Esophagus squamous epithelium (tissue), 4 donors: ENCODE measurements around the gene ERGIC2.

Experiments
- POLR2A ChIP-seq, 4 donors: fragments of 450-650 bp; IDR thresholded peaks; one replicate each; pipeline ENCODE4 v1.6.1; 2017; ENCODE audit warnings: antibody characterized with exemption in 4 of 4, mild to moderate bottlenecking in 4 of 4, moderate library complexity in 3 of 4
- TF ChIP-seq, protein P1 (sequence below), 6 experiments: fragments of 450-650 bp in 4 of 6; fragments of 200-600 bp in 2 of 6; sonication (generic) in 2 of 6; IDR thresholded peaks; one replicate each; pipeline ENCODE4 v1.5.1; 2016 to 2019; ENCODE audit warnings: antibody characterized with exemption in 6 of 6, mild to moderate bottlenecking in 4 of 6, moderate library complexity in 4 of 6

DNA sequence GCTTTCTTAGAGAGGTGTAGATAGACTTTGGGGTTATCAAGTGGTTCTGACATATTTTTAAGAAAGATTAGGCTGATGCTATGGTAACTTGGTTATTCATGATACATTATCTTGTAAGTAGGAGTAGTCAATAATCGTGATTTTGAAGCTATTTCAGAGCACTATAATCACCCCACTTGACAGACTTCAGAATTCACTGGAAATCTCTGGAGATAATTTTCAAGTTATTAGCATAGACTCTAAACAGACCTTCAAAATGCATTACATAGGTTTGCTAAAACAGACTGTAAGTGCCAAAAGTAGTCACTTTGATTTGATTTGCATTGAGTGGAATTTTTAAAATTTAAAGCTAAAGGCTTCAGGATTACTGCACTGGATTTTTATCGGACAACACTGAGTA, 74.3 kb downstream of the ERGIC2 start:
- TF ChIP-seq, protein P1, sequence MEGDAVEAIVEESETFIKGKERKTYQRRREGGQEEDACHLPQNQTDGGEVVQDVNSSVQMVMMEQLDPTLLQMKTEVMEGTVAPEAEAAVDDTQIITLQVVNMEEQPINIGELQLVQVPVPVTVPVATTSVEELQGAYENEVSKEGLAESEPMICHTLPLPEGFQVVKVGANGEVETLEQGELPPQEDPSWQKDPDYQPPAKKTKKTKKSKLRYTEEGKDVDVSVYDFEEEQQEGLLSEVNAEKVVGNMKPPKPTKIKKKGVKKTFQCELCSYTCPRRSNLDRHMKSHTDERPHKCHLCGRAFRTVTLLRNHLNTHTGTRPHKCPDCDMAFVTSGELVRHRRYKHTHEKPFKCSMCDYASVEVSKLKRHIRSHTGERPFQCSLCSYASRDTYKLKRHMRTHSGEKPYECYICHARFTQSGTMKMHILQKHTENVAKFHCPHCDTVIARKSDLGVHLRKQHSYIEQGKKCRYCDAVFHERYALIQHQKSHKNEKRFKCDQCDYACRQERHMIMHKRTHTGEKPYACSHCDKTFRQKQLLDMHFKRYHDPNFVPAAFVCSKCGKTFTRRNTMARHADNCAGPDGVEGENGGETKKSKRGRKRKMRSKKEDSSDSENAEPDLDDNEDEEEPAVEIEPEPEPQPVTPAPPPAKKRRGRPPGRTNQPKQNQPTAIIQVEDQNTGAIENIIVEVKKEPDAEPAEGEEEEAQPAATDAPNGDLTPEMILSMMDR (IDR thresholded peaks at IDR 0.05) = no peak
- TF ChIP-seq POLR2A (IDR thresholded peaks at IDR 0.05) = no peak
